ENCODE measurements around the gene PCSK6.

The PCSK6 gene

GRCh38 chr15:101500865-101501551 is 11.5 kb upstream of the PCSK6 start:
- no peak for DNase-seq (ENCODE audit: low read depth)
- no peak overlapping the region for H3K4me3 ChIP-seq (ENCODE audit: control insufficient read depth, low read depth, low read length)
- TF ChIP-seq CTCF (IDR thresholded peaks at IDR 0.05; ENCODE audit: control insufficient read depth, insufficient read depth, low read depth, low read length, missing control alignments) = no peak

GRCh38 chr15:101499863-101500713 is 10.6 kb upstream of the PCSK6 start:
- no peak for TF ChIP-seq CTCF (IDR thresholded peaks at IDR 0.05; ENCODE audit: control insufficient read depth, insufficient read depth, low read depth, low read length, missing control alignments)
- H3K4me3 ChIP-seq (ENCODE audit: control insufficient read depth, low read depth, low read length) = no peak overlapping the region
- no peak for DNase-seq (ENCODE audit: low read depth)

- no peak overlapping the region for H3K4me3 ChIP-seq (ENCODE audit: control insufficient read depth, low read depth, low read length)
- DNase-seq (ENCODE audit: low read depth) = no peak
- TF ChIP-seq CTCF (IDR thresholded peaks at IDR 0.05; ENCODE audit: control insufficient read depth, insufficient read depth, low read depth, low read length, missing control alignments) = no peak
Measured at GRCh38 chr15:101498717-101499480, 9.4 kb upstream of the PCSK6 start.

- no peak overlapping the region for H3K4me3 ChIP-seq (ENCODE audit: control insufficient read depth, low read depth, low read length)
- DNase-seq (ENCODE audit: low read depth) = no peak
- TF ChIP-seq CTCF (IDR thresholded peaks at IDR 0.05; ENCODE audit: control insufficient read depth, insufficient read depth, low read depth, low read length, missing control alignments) = no peak
Measured at GRCh38 chr15:101498076-101498716, 8.7 kb upstream of the PCSK6 start.

GRCh38 chr15:101497484-101498034 is 8.1 kb upstream of the PCSK6 start:
- no peak overlapping the region for H3K4me3 ChIP-seq (ENCODE audit: control insufficient read depth, low read depth, low read length)
- TF ChIP-seq CTCF (IDR thresholded peaks at IDR 0.05; ENCODE audit: control insufficient read depth, insufficient read depth, low read depth, low read length, missing control alignments) = no peak
- no peak for DNase-seq (ENCODE audit: low read depth)

GRCh38 chr15:101497017-101497416 is 7.5 kb upstream of the PCSK6 start:
- no peak for TF ChIP-seq CTCF (IDR thresholded peaks at IDR 0.05; ENCODE audit: control insufficient read depth, insufficient read depth, low read depth, low read length, missing control alignments)
- no peak for DNase-seq (ENCODE audit: low read depth)
- H3K4me3 ChIP-seq (ENCODE audit: control insufficient read depth, low read depth, low read length) = no peak overlapping the region
